Peyer's patch (tissue), 4 donors: Measurements from ENCODE around the gene OPN4.

Experiments used
- CTCF ChIP-seq, 6 experiments: fragments of 450-650 bp in 4 of 6; fragments of 200-600 bp in 2 of 6; sonication (generic) in 1 of 6; IDR thresholded peaks; one replicate each; pipeline ENCODE4 v1.5.1; 2017 to 2019; ENCODE audit warnings: antibody characterized with exemption in 6 of 6, mild to moderate bottlenecking in 3 of 6, moderate library complexity in 1 of 6
- POLR2A ChIP-seq, 2 donors: fragments of 450-650 bp; IDR thresholded peaks; one replicate each; pipeline ENCODE4 v1.5.1; 2017; ENCODE audit warnings: antibody characterized with exemption in 2 of 2, mild to moderate bottlenecking in 2 of 2, moderate library complexity in 2 of 2

DNA sequence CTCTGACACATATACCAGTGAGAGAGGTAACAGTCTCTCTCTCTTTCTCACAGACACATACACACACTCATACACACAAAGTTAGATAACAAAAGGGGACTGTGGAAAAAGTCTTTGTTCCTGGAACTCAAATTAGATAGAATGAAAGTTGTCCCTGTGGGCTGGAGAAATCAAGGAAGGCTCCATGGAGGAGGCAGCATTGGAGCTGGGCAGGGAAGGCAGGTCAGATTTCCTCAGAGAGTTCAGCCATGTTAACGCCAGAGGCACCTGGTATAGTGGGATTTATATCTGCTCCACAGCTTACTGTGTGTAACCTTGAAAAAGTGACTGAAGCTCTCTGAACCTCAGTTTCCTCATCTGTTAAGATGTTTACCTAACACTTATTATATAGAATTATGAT is 52.6 kb downstream of the OPN4 start:
- no peak for TF ChIP-seq POLR2A (IDR thresholded peaks at IDR 0.05)
- TF ChIP-seq CTCF (IDR thresholded peaks at IDR 0.05), result no peak
